Central memory CD8-positive, alpha-beta T cell (primary cell): ENCODE results near the gene HHEX.
"Not testable (repeated sequence)": the region's sequence is repeated elsewhere in the genome, so short reads cannot be mapped to it uniquely, and the experiment has no call there.

Source experiments
- ATAC-seq: fragments of 150-1000 bp; cut with Tn5 transposase; replicated peaks from 2 replicates; pipeline ENCODE4 v1.10.0; 2022; ENCODE audit warnings: mild to moderate bottlenecking, moderate FRiP score, moderate number of reproducible peaks; ENCODE audit not compliant: poor library complexity, severe bottlenecking; ENCODE audit errors: extremely low read depth
- DNase-seq, 2 donors: peaks; one replicate each; pipeline ENCODE4 v3.0.0; 2021; ENCODE audit warnings: low spot score in 2 of 2
- H3K27ac Mint-ChIP-seq: one replicate; pipeline ENCODE4 v1.8.0; 2022; ENCODE audit warnings: low read depth, mild to moderate bottlenecking, moderate library complexity, mixed read lengths
- H3K27me3 Mint-ChIP-seq: one replicate; pipeline ENCODE4 v1.8.0; 2022; ENCODE audit warnings: mixed read lengths
- H3K36me3 Mint-ChIP-seq: one replicate; pipeline ENCODE4 v1.8.0; 2022; ENCODE audit warnings: mild to moderate bottlenecking, moderate library complexity, mixed read lengths; ENCODE audit not compliant: insufficient read depth
- H3K4me1 Mint-ChIP-seq: one replicate; pipeline ENCODE4 v1.8.0; 2022; ENCODE audit warnings: mixed read lengths
- H3K4me3 Mint-ChIP-seq: one replicate; pipeline ENCODE4 v1.8.0; 2022; ENCODE audit warnings: mild to moderate bottlenecking, moderate library complexity, mixed read lengths
- H3K9me3 Mint-ChIP-seq: one replicate; pipeline ENCODE4 v1.8.0; 2022; ENCODE audit warnings: mixed read lengths

Gene HHEX

DNA sequence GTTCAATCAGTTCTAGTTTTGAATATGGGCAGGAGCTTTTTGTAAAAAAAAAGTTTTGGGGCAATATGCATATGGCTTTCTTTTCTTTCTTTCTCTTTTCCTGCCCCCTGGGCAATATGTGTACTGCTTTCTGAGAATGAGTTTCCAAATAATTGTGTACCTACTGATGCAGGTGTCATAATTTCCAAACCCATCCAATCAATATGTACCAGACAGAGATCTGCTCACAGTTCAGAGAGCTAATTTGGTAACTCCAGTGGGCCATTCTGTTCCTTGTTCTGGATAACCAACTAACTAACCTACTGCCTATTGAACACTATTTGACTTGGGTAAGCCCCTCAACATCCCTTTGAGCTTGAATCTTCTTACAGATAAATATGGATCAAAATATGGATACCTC, 32.6 kb downstream of the HHEX start:
- Mint-ChIP-seq H3K9me3 (no peaks in the 10 kb centered on the region), H3K27me3 (peaks cover 65% of the 10 kb centered on the region), H3K4me1 (no peaks in the 10 kb centered on the region), H3K27ac (no peak overlapping the region), H3K4me3 (no peak overlapping the region), H3K36me3 (no peaks in the 10 kb centered on the region)
- ATAC-seq = no peak
- DNase-seq = no peak

DNA sequence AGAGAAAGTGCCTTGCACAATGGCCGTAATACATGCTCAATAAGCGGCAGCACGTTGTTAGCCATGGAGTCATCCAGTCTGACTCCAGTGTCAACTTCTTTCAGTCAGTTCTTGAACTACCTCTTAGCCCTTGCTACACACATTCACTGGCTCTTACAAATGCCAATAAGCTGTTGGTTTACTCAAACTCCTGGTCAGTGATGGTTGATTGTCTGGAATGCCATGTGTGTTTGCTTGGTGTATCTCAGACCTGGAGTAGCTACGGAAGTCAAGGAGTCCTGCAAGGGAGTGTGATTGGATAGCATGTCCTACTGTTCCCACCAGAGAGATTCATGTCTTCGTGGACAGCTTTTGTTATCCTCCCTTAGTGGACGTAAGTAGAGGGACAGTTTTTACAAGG, 37.4 kb downstream of the HHEX start:
- no peaks in the 10 kb centered on the region for H3K4me1 Mint-ChIP-seq
- H3K4me3 Mint-ChIP-seq = no peak overlapping the region
- H3K9me3 Mint-ChIP-seq = no peaks in the 10 kb centered on the region
- ATAC-seq (no peak), DNase-seq (no peak)
- H3K27me3 Mint-ChIP-seq = peaks cover 46% of the 10 kb centered on the region
- H3K36me3 Mint-ChIP-seq = no peaks in the 10 kb centered on the region
- no peak overlapping the region for H3K27ac Mint-ChIP-seq

DNA sequence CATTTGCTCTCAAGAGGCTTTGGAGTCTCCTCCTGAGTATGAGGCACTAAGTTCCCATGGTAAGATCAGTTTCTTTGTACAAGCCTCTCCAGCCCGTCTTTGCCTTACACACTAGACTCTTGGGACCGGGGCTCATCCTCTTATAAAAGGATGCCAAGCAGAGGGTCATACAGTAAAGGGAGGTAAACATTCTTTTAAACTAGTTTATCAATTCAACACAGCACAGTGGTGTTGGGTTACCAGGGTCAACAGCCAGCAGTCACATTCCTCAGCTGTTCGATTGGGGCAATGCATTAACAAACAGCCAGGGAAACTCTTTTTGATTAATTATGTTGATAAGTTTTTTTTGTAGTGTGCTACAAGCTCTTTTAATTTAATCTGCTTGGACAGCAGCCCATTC, 37.8 kb downstream of the HHEX start:
- Mint-ChIP-seq H3K4me1 (no peaks in the 10 kb centered on the region), H3K9me3 (no peaks in the 10 kb centered on the region), H3K27me3 (peaks cover 42% of the 10 kb centered on the region), H3K36me3 (no peaks in the 10 kb centered on the region), H3K27ac (no peak overlapping the region), H3K4me3 (no peak overlapping the region)
- DNase-seq (no peak), ATAC-seq (no peak)

DNA sequence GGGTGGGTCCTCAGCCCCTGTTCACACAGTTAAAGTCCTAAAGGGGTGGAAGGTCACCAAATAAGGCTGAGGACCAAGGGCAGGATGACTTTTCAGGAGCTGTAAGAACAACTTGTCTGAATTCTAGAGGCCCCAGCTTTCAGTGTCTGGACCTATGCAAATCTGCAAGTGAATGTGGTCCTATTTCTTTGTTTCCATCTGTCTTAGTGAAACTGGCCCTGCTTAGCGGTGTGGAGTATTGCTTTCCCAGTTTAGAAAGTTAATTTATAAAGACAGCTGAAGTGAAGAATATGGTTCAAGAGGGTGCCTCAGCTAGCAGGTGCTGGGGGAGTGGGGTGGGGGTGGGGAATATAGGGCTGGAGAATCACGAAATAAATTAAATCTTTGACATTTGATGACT, 40.1 kb downstream of the HHEX start:
- Mint-ChIP-seq H3K9me3 (no peaks in the 10 kb centered on the region), H3K36me3 (no peaks in the 10 kb centered on the region), H3K4me1 (no peaks in the 10 kb centered on the region), H3K27ac (no peak overlapping the region), H3K27me3 (peaks cover 29% of the 10 kb centered on the region), H3K4me3 (no peak overlapping the region)
- ATAC-seq (no peak), DNase-seq (no peak)

DNA sequence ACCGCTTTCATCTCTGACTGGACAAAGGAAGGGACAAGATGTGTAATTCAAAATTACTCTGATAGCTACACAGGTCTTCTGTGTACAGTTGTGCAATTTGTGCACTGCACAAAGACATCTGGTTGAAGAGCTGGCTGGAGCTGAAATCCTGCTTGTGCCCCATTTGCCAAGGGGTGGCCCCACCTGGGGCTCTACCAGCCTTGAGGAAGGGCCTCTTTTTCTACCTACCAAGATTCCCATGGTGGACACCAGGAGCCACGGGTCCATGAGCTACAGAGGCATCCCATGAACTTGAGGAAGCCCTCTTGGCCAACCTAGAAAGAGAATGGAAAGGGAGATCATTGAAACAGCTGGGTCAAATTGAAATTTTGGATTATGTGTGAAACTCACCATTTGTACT, 43.2 kb downstream of the HHEX start:
- Mint-ChIP-seq H3K4me3 (no peak overlapping the region), H3K27me3 (peaks cover 22% of the 10 kb centered on the region), H3K9me3 (no peaks in the 10 kb centered on the region), H3K36me3 (no peaks in the 10 kb centered on the region), H3K27ac (no peak overlapping the region), H3K4me1 (no peaks in the 10 kb centered on the region)
- DNase-seq (no peak), ATAC-seq (no peak)

DNA sequence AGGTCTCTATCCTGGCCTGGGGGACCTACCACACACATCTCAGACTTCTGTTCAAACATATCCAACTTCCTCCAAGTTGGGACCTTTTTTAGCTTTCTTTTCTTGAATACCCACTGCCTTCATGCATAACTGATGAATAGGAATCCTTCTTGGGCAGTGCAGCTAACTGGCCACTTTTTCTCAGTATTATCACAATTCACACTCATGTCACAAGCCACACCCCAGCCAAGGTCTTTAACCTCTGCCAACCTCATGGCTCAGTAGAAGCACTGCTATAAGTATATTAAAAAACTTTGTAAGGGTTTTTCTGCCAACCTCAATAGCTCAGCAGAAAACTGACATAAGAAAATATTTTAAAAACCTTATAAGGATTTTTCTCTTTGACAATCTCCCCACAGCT, 44.5 kb downstream of the HHEX start:
- Mint-ChIP-seq H3K4me1 (no peaks in the 10 kb centered on the region), H3K27ac (no peak overlapping the region), H3K4me3 (no peak overlapping the region), H3K27me3 (peaks cover 36% of the 10 kb centered on the region), H3K36me3 (no peaks in the 10 kb centered on the region), H3K9me3 (no peaks in the 10 kb centered on the region)
- ATAC-seq = no peak
- no peak for DNase-seq

DNA sequence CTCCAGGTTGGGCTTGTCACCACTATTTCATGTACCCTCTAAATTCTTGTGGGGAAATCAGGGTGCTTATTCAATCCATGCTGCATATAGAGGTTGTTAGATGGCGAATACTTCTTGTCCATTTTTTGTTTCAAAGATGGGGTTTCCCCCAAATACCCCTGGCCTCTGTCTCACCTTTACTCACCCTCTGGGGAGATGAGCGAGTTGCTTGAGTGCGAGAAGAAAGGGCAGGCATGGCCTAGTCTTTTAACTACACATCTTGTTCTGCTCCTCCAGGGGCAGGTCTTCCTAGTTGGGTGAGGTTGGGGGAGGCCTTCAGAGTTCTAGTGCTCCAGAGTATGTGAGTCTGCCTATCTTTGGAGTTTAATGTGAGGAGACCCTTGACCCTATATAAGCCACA, 46.2 kb downstream of the HHEX start:
- ATAC-seq = no peak
- no peak for DNase-seq
- peaks cover 45% of the 10 kb centered on the region for H3K27me3 Mint-ChIP-seq
- H3K9me3 Mint-ChIP-seq = no peaks in the 10 kb centered on the region
- no peak overlapping the region for H3K4me3 Mint-ChIP-seq
- no peaks in the 10 kb centered on the region for H3K4me1 Mint-ChIP-seq
- H3K36me3 Mint-ChIP-seq = no peaks in the 10 kb centered on the region
- no peak overlapping the region for H3K27ac Mint-ChIP-seq

DNA sequence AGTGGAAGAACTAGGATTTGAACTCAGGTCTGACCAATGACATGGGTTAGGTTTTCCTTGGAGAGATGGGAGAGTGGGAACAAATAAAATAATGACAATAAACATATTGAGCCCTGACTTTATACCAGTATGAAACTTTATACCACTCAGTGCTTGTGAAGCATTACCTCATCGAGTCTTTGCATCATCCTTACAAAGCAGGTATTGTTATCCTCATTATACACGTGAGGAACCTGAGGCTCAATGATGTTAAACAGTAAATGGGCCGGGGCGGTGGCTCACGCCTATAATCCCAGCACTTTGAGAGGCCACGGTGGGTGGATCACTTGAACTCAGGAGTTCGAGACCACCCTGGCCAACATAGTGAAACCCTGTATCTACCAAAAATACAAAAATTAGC, 47.7 kb downstream of the HHEX start:
- ATAC-seq (no peak), DNase-seq (no peak)
- H3K27me3 Mint-ChIP-seq = peaks cover 44% of the 10 kb centered on the region
- H3K9me3 Mint-ChIP-seq = no peaks in the 10 kb centered on the region
- H3K36me3 Mint-ChIP-seq = no peaks in the 10 kb centered on the region
- no peak overlapping the region for H3K4me3 Mint-ChIP-seq
- no peak overlapping the region for H3K27ac Mint-ChIP-seq
- peaks cover 6% of the 10 kb centered on the region for H3K4me1 Mint-ChIP-seq

DNA sequence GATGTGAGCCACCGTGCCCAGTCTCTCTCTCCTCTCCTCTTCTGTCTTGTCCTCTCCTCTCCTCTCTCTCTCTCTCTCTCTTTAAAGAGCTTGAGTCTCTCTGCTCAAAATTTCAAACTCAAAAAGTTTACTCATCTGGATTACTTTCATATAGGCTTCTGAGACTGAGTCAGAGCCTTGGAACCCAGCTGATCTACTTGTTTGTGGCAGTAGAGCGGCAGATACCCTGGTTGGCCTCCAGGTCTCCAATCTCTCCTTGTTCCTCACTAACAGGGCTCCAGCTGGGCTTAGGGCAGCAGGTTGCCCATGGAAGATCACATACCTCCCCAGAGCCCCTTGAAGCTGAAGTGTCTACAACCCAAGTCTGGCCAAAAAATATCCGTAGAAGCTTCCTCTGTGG, 51.0 kb downstream of the HHEX start:
- H3K36me3 Mint-ChIP-seq = no peaks in the 10 kb centered on the region
- H3K9me3 Mint-ChIP-seq = no peaks in the 10 kb centered on the region
- ATAC-seq = no peak
- no peak overlapping the region for H3K27ac Mint-ChIP-seq
- H3K27me3 Mint-ChIP-seq = peaks cover 39% of the 10 kb centered on the region
- H3K4me3 Mint-ChIP-seq = no peak overlapping the region
- no peak for DNase-seq
- H3K4me1 Mint-ChIP-seq = peaks cover 8% of the 10 kb centered on the region

DNA sequence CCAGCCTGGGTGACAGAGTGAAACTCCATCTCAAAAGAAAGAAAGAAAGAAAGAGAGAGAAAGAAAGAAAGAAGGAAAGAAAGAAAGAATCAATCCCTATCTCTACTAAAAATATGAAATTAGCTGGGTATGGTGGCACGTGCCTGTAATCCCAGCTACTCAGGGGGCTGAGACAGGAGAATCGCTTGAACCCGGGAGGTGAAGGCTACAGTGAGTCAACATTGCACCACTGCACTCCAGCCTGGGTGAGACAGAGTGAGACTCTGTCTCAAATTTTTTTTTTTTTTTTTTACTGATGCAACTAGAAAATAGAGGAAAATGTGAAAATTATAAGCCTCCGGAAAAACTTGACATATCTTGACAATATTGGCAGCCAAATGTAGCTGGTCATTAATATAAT, 52.0 kb downstream of the HHEX start:
- ATAC-seq, H3K4me1 Mint-ChIP-seq, H3K9me3 Mint-ChIP-seq, H3K27ac Mint-ChIP-seq, H3K36me3 Mint-ChIP-seq, H3K4me3 Mint-ChIP-seq, DNase-seq: not testable (repeated sequence)
- peaks cover 33% of the 10 kb centered on the region for H3K27me3 Mint-ChIP-seq

DNA sequence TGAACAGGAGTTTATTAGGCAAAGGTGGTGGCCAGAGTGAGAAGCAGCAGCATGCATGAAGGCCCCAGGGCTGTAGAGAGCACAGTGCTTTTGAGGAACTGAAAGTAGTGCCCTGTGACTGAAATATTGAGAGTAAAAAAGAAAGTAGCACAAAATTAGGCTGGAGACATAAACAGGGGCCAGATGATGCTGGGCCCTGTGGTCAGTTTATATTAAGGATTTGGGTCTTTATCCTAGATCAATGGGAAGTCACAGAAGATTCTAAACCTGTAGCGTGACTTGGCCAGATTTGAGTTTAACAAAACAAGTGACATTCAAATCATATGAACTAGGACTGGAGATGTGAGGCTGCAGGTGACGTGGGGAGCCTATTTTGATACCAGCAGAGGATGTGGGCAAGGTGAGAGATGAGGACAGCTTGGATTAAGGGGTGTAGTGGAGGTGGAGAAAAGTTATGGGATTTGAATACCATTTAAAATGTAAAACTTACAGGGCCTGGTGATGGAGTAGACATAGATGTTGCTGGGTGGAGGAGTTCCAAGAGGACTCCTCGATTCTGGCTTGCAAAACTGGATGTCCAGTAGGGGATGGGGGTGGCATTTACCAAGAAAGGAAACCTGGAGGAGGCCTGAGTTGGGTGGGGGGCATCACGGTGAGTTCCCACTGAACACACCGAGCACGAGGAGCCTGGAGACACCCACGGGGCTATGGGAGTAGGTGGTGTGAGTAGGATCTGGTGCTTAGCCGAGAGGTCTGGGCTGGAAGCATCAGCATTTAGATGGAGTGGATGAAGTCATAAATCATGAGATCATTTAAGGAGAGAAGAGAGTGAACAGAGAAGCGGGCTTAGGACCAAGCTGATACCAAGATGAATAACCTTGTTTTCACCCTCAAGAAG, 52.8 kb downstream of the HHEX start:
- Mint-ChIP-seq H3K9me3 (no peaks in the 10 kb centered on the region), H3K4me3 (no peak overlapping the region), H3K4me1 (peaks cover 18% of the 10 kb centered on the region), H3K27ac (no peak overlapping the region), H3K27me3 (peaks cover 33% of the 10 kb centered on the region), H3K36me3 (no peaks in the 10 kb centered on the region)
- DNase-seq (no peak), ATAC-seq (peak; percentile 40)
